Superior temporal gyrus (tissue), 1 donor: ENCODE measurements around the gene BRI3BP.
"Not testable (repeated sequence)": the region's sequence is repeated elsewhere in the genome, so short reads cannot be mapped to it uniquely, and the experiment has no call there.

Source experiments
- DNase-seq: peaks from one replicate; pipeline ENCODE4 v3.0.0-alpha.2; 2016; ENCODE audit errors: extremely low spot score

BRI3BP gene

DNA sequence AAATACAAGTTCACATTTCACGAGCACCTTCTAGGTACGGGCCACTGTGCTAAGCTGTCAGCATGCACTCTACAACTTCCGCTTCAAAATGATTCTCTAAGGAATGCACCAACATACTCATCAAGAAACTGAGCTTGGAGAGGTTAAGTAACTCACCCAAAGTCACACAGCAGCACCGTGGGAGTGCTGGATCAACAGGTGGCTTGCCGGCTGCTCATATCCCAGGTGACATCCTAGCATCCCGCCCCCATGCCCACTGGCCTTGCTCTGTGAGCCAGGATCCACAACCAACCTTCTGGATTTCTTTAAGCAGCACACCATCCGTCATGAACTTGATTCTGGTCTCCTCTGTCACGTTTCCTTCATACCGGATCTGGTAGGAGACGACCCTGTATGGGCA, 21.2 kb upstream of the BRI3BP start:
- DNase-seq = no peak

DNA sequence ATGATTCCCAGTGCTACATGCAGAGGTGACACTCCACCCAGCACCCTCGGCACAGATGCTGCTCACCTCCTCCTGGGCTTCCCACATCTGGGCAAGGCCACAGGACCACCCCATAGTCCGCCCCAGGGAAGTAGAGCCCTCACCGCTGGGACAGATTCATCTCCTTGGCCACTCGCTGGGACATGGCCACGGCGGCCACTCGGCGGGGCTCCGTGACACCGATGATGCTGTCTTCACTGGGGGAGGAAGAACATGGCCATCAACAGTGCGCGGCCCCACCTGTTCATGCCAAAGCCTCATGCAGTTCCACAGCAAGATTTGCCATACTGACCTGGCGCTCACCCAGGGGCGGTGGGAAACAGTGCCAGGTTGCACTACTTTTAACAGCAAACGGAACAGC, 18.2 kb upstream of the BRI3BP start:
- no peak for DNase-seq

DNA sequence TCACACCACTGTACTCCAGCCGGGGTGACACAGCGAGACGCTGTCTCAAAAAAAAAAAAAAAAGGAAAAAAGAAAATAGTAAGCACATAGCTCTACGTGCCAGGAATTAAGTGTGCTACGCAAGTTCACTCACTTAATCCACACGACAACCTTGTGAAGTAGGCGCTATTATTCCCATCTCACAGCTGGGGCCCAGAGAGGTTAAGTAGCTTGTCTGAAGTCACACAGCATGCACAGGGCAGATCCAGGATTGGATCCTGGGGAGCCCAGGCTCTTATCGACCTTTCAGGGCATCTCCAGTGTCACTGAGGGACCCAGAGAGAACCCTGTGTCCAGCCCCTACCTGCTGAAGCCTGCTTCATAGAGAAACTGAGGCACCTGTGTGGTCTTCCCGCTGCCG, 16.4 kb upstream of the BRI3BP start:
- DNase-seq = no peak

DNA sequence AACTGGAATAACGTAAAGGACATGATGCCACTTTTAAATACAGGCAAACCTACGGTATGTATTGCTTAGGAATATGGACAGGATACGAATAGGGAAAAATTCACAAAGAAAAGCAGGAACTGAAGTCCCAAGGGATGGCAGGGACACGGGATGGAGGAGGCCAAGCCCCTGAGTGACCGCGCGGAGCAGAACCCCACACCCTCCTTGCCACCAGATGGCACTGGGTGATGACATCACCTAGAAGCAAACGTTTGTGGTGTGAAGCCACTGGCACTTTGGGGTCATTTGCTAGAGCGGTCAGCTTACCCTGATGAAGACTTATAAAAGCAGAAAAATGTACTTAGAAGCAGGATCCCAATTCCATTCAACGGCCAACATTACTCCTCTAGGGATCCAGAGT, 13.9 kb upstream of the BRI3BP start:
- DNase-seq = no peak

DNA sequence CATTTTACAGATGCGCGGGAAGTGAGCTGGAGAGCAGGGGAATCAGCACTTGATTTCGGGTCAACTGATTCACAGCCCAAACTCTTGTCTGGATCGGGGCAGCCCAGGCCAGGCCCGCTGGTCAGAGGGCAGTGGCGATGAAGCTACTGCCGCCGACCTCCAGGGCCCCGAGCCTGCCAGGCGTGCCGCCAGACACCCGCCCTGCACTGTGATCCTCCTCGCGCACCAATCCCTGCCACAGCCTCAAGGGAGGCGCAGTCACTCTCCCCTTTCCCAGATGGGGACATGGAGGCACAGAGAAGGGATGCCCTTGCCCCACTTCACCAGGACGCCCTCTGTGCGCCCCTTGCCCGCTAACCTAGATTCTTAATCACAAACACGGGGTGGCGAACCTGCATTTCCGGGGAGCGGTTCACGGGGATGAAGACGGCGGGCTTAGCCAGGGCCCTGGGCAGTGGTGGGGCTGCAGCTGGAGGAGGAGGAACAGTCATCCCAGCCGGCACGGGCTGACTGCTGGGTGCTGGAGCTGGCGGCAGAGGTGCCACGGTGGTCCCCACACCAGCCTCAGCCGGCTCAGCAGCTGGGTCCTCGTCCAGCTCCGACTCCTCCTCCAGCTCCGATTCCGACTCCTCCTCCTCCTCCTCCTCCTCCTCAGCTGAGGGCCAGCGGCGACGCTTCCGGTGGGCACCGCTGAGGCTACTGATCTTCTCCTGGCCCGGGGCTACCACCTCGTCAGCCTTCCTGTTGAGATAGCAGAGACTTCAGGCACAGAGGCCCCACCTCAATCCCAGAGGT, 13.2 kb upstream of the BRI3BP start:
- DNase-seq = no peak

DNA sequence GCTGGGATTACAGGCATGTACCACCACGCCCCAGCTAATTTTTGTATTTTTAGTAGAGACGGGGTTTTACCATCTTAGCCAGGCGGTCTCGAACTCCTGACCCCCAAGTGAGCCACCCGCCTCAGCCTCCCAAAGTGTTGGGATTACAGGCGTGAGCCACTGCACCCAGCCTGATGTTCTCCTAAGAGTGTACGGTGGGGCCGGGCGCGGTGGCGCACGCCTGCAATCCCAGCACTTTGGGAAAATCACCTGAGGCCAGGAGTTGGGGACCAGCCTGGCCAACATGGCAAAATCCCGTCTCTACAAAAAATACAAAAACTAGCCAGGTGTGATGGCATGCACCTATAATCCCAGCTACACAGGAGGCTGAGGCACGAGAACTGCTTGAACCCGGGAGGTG, 6.6 kb upstream of the BRI3BP start:
- DNase-seq = not testable (repeated sequence)

DNA sequence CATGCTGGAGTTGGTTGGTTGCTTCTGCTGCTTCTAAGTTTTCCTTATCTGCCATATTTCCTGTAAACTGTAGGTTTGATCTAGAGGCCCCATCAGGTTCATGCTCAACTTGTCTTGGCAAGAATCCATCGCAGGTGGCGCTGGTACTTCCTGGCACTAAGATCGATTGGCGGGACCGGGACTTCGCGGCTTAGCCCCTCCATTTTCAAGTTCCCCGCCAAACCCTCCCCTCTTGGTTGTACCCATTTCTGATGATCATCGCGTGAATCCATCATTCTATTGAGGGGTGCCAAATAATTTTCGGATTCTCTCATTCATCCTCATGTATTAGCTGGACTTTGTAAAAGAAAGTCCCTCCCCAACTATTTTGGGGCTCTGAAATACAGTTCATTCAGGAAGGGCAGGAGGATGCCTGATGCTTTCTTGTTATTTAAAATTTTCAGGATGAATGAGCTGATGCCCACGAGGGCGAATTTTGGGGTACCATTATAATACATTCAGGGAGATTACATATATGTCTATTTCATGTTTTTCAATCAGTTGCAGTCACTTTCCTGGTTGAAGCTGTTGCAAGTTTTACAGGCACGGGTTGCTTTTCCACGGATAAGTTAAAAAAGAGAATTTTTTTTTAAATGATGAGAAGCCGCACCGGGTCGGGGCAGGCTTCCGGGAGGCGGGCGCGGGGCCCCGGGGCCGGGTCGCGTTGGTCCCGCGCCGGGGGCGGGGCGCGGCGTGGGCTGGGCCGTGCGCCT, 395 bp upstream of the BRI3BP start:
- DNase-seq = peak; percentile 55

DNA sequence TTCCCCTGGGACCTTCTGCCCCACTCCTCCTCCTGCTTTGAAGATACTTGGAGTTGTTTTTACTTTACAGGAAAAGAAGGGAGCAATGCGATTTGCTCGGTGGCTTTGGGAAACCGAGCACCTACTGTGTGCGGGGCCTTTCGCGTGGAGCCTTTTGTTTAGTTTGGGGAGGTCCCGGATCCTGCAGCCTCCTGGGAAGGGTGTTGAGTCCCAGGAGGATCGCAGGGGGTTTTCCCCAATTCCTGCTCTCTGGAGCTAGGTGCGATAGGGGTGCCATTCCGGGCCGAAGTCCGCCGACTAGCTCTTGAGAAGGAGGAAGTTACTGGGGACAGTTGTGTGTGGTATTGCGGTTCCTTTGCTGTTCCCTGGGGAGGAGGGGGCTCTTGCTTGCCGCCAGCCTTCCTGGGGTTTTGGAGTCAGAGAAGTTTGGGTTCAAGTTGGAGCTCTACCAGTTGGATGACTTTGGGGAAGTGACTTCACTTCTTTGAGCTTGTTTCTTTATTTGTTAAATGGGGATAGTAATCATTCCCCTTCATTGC, 1.1 kb downstream of the BRI3BP start:
- no peak for DNase-seq

DNA sequence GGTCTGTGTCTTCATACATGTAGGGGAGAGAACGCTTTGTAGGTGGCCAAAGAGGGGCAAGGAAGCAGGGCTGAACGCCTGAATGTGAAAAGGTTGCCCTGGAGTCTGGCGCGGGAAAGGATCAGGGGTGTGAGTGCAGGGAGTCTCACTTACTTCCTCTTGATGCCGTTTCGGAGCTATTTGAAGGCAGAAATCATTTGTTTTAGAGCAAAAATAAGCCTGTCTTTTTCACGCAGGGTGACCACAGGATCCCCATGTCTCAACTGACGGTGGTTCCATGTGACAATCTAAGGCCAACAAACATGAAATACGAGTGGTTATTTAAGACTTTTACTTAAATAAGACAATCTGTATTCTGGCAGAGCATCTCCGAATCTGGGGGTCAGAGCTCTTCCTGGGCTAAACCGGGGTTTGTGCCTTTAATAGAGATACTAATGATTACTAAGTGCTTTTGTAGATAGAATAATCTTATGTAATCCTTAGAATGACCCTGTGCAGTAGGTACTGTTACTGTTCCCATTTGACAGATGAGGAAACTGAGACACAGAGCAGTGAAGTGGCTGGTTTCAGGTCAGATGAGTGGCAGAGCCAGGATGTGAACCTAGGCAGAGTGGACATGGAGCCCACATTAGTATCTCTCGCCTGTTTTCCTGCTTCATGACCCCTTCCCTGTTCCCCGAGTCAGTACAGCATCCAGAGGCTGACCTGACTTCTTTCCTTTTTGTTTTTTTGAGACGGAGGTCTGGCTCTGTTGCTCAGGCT, 1.9 kb downstream of the BRI3BP start:
- DNase-seq = no peak

DNA sequence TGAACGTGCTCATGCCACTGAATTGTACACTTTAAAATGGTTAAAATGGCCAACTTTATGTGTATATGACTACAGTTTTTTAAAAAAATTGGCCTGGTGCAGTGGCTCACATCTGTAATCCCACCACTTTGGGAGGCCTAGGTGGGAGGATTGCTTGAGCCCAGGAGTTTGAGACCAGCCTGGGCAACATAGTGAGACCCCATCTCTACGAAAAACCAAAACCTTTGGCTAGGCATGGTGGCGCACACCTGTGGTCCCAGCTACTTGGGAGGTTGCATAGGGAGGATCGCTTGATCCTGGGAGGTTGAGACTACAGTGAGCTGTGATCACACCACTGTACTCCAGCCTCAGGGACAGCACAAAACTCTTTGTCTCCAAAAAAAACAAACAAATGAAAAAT, 5.3 kb downstream of the BRI3BP start:
- DNase-seq = no peak

DNA sequence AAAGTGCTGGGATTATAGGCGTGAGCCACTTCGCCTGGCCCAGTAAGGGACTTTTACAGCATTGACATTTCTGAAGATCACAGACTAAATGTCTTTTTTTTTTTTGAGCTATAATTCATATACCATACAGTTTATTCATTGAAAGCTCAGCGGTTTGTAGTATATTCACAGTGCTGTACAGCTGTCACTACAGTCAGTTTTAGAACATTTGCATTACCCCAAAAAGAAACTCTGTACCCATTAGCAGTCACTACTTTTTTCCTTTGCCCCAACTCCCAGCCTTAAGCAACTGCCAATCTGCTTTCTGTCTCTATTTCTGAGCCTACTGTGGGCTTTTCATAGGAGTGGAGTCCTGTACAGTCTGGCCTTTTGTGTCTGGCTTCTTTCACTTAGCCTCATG, 8.2 kb downstream of the BRI3BP start:
- no peak for DNase-seq

DNA sequence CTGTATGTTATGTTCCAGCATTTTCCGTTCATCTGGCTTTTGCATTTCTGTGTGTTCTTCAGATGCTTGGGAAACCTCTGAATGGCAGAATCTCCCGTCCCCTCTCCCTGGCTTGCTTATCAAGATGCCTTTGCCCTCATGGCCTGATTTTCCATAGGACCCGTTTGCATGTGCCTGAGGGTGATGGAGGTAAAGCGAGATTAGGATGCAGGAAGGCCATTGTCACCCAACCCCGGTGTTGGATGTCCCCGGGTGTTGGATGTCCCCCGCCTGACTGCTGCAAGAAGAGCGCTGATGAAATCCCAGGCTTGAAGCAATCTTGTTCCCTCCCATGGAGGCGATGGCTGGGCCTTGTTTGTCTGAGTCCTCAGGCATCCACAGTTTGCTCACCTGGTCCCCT, 9.6 kb downstream of the BRI3BP start:
- DNase-seq = no peak

DNA sequence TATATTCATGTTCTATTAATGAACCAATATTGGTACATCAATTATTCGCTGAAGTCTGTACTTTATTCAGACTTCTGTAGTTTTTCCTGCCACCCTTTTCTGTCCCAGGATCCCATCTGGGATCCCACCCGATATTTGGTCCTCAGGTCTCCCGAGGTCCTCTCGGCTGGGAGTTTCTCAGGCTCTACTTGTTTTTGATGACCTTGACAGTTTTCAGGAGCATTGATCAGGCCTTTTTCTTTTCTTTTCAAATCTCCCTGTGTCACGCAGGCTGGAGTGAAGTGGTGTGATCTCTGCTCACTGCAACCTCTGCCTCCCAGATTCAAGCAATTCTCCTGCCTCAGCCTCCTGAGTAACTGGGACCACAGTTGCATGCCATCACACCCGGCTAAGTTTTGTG, 11.2 kb downstream of the BRI3BP start:
- no peak for DNase-seq

DNA sequence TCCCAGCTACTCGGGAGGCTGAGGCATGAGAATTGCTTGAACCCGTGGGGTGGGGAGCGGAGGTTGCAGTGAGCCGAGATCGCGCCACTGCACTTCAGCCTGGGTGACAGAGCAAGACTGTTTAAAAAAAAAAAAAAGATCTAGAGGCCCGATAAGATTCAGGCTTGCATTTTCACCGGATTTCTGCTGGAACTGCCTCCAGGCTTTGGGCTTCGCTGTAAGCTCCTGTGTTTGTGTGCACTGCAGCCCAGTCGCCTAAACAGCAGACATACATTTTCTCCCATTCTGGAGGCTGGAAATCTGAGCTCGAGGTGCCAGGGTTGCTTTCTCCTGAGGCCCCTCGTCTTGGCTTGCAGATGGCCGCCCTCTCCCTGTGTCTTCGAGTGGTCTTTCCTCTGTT, 12.2 kb downstream of the BRI3BP start:
- no peak for DNase-seq

DNA sequence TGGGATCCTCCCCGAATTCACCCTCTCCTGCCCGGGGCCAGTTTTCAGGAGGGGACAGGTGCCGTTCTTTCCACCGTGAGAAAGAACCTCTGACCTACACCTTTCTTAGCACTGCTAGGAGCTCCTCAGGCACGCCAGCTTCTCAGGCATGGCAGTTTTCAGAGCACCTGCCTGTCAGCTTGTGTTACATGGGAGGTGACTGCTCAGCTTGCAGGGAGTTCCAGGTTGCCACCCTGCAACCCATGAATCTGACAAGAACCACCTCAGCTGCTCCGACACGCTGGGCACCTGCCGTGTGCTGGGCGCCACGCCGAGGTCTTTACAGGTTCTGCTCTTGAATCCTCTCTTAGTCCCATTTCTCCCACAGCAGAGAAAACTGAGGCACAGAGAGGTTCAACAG, 12.9 kb downstream of the BRI3BP start:
- DNase-seq = no peak

DNA sequence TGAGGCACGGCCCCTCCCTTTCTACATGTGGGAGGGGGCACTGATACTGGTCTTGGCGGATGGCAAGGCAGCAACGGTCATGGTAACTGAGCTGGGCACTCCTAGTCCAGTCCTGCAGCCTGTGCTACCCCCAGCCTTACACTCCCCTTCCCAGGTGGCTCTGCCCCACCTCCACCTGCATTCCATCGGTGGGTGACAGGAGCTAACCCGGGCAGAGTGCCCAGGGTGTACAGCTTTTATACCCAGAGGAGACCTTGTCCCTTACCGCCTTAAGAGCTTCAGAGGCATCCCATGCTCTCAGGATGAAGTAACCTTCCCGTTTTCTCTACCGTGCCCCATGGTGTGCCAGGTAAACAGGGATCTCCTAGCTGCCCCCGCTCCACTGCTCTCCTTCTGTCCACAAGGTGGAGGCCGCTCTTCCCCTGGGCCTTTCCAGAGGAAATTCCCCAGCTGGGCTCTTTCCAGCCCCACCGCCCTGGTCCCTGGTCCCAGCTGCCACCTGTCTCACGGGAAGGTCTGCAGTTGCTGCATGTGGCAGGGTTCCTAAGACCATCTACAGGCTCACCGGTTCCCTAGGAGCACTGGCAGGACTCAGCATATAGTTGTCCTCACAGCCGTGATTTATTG, 20.5 kb downstream of the BRI3BP start:
- DNase-seq = no peak

DNA sequence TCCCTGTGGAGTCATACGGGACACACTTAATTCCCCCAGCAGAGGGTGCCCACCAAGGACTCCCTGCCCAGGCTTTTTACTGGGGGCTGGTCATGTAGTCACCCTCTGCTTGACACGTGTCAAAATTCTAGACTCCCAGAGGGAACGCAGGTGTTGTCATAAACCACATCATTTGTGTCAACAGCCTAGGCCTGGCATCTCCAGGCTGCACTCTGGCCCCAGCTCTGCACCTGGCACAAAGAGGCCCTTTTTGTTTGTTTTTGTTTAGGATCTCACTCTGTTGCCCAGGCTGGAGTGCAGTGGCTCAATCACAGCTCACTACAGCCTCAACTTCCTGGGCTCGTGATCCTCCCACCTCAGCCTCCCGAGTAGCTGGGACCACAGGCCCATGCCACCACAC, 21.1 kb downstream of the BRI3BP start:
- no peak for DNase-seq

DNA sequence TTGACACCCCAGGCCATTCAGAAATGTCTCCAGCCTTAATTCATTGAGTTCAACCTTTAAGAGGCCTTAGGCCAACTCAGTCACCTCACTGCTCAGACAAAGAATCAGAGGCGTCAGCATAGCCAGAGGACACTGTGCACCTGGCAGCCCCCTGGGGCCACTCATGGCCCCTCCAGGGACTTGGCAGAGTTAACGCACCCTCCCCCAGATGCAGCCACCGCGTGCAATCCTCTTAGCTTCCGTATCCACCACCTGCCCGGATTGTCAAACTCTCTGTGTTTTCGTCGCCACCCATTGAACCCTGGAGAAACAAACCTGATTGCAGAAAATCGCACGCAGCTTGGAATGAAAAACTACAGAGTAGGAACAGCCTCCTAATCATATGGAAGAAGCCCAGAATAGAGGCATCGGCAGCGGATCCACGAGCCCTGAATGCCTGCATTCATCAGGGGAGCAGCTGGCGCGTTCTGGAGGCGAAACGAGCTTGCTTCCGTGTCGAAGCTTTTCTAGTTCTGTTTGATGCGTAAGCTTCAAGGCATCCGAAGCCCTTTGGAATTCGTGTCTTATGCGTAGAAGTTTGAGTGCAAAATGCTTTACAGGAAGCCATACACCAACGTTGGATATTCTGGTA, 22.4 kb downstream of the BRI3BP start:
- DNase-seq = peak; percentile 83

DNA sequence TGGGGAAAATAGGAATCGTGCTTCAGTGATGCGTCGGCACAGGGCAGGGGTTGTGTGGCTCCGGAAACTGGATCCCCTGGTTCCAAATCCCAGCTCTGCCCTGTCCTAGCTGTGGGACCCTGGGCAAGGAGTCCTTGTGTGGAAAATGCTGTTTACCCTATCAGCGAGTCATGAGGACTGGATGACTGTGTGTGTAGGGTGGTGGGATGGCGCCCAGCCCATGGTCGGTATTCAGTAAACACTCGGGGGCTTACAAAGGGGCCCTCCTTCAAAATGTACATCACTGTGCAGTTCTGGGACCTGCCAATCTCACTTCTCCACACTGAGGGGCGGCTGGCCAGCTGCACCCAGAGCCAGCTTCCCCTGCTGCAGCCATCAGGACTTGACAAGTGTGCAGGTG, 24.4 kb downstream of the BRI3BP start:
- no peak for DNase-seq

DNA sequence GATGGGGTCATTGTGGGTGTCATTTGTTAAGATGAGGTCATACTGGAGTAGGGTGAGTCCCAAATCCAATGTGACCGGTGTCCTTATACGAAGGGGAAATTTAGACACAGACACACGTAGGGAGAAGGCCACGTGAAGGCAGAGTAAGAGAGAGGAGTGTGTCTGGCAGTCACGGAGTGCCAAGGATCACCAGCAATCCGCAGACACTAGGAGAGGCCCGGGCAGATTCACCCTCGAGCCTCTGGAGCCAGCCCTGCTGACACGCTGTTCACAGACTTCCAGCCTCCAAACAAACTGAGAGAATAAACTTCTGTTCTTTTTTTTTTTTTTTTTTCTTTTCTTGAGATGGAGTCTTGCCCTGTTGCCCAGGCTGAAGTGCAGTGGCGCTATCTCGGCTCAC, 24.9 kb downstream of the BRI3BP start:
- no peak for DNase-seq

DNA sequence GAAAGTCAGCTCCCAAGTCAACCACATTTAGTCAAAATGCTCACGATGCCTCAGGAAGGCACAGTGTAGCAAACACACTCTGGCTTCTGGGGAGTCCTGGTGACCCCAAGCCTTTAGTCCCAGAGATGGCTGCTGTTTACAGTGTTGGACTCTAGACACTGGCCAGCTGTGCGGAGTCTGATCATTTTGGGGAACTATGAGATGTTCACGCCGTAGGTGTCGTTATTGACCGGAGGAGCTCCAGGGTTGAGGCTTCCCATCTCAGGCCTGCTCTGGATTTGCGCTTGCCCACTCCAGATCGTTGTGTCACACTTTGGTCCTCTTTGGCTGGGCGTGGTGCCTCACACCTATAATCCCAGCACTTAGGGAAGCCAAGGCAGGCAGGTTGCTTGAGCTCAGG, 27.7 kb downstream of the BRI3BP start:
- DNase-seq = no peak

DNA sequence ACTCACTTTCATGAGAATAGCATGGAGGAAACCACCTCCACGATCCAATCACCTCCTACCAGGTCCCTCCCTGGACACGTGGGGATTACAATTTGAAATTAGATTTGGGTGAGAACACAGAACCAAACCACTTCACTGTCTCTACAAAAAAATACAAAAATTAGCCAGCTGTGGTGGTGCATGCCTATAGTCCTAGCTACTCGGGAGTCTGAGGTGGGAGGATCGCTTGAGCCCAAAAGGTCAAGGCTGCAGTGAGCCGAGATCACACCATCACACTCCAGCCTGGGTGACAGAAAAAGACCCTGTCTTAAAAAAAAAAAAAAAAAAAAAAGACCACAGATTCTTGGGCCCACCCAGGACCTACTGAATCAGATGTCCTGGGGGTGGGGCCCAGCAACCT, 28.3 kb downstream of the BRI3BP start:
- no peak for DNase-seq
